ENCODE results near the gene RHBDL1. TPM values are rescaled to one million over a fixed set of nuclear protein-coding genes. Genes with fewer than 3 reads are reported as not detected.

Gene RHBDL1
- total RNA-seq, 3 donors from 2014 or later = 0.52 to 0.71 (median 0.53) TPM

DNA sequence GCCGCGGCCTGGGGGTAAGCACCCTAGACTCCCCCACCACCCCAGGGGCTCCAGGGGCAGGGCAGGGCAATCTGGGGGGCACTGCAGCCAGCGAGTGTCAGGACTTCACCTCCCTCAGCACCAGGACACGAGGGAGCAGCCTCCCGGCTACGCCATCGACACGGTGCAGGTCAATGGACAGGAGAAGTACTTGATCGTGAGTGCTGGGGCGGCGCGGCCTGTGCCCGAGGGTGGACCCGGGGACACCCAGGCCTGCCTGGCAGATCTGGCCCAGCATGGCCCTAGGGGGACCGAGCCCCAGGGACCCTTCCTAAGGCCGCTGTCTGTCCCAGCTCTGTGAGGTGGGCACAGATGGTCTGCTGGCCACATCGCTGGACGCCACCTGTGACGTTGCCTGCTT lies 3.1 kb upstream of the RHBDL1 start:
- ATAC-seq (no peak), DNase-seq (no peak)
- no peaks in the 10 kb centered on the region for H3K9me3 Mint-ChIP-seq
- no peak overlapping the region for H3K4me3 Mint-ChIP-seq
- H3K4me1 Mint-ChIP-seq (ENCODE audit: low read depth) = peaks cover 11% of the 10 kb centered on the region
- peaks cover 11% of the 10 kb centered on the region for H3K27me3 Mint-ChIP-seq (ENCODE audit: low read depth)
- H3K36me3 Mint-ChIP-seq (ENCODE audit: insufficient read depth) = peaks cover 6% of the 10 kb centered on the region

- no peak for ATAC-seq
- no peak for DNase-seq
- Mint-ChIP-seq H3K27me3 (ENCODE audit: low read depth) (peaks cover 11% of the 10 kb centered on the region), H3K4me3 (no peak overlapping the region), H3K4me1 (ENCODE audit: low read depth) (peaks cover 7% of the 10 kb centered on the region), H3K36me3 (ENCODE audit: insufficient read depth) (peaks cover 6% of the 10 kb centered on the region), H3K9me3 (no peaks in the 10 kb centered on the region)
These were observed 2.6 kb upstream of the RHBDL1 start for GRCh38 chr16:672851-673250.

GRCh38 chr16:673399-673991 lies 2.0 kb upstream of the RHBDL1 start:
- no peak overlapping the region for H3K4me3 Mint-ChIP-seq
- peaks cover 6% of the 10 kb centered on the region for H3K36me3 Mint-ChIP-seq (ENCODE audit: insufficient read depth)
- ATAC-seq (no peak), DNase-seq (no peak)
- H3K27me3 Mint-ChIP-seq (ENCODE audit: low read depth) = peaks cover 11% of the 10 kb centered on the region
- H3K4me1 Mint-ChIP-seq (ENCODE audit: low read depth) = peaks cover 7% of the 10 kb centered on the region
- no peaks in the 10 kb centered on the region for H3K9me3 Mint-ChIP-seq

- Mint-ChIP-seq H3K36me3 (ENCODE audit: insufficient read depth) (peaks cover 6% of the 10 kb centered on the region), H3K9me3 (no peaks in the 10 kb centered on the region), H3K27me3 (ENCODE audit: low read depth) (peaks cover 11% of the 10 kb centered on the region), H3K4me1 (ENCODE audit: low read depth) (peaks cover 6% of the 10 kb centered on the region), H3K4me3 (no peak overlapping the region)
- DNase-seq (no peak), ATAC-seq (no peak)
These were observed 1.1 kb upstream of the RHBDL1 start for GRCh38 chr16:674214-674881.

GRCh38 chr16:675884-676564 lies 553 bp downstream of the RHBDL1 start:
- H3K4me3 Mint-ChIP-seq = no peak overlapping the region
- peaks cover 11% of the 10 kb centered on the region for H3K27me3 Mint-ChIP-seq (ENCODE audit: low read depth)
- H3K9me3 Mint-ChIP-seq = no peaks in the 10 kb centered on the region
- peaks cover 10% of the 10 kb centered on the region for H3K4me1 Mint-ChIP-seq (ENCODE audit: low read depth)
- no peak for ATAC-seq
- H3K36me3 Mint-ChIP-seq (ENCODE audit: insufficient read depth) = peaks cover 5% of the 10 kb centered on the region
- no peak for DNase-seq

- Mint-ChIP-seq H3K4me3 (no peak overlapping the region), H3K36me3 (ENCODE audit: insufficient read depth) (peaks cover 6% of the 10 kb centered on the region), H3K27me3 (ENCODE audit: low read depth) (peaks cover 11% of the 10 kb centered on the region), H3K9me3 (no peaks in the 10 kb centered on the region), H3K4me1 (ENCODE audit: low read depth) (peaks cover 15% of the 10 kb centered on the region)
- ATAC-seq (no peak), DNase-seq (no peak)
These were observed 1.1 kb downstream of the RHBDL1 start for GRCh38 chr16:676565-676902.

DNA sequence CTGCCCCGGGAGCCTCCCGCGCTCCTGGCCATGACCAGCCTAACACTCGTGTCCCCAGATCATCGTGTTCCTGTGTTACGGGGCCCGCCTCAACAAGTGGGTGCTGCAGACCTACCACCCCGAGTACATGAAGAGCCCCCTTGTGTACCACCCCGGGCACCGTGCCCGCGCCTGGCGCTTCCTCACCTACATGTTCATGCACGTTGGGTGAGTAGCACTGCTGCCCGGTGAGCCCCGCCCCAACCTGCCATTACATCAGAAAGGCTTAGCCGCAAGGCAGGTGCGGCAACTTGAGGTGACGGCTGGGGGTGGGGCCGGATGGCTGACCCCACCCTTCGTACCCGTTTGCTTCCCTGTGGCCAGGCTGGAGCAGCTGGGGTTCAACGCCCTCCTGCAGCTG lies 1.4 kb downstream of the RHBDL1 start:
- no peak overlapping the region for H3K4me3 Mint-ChIP-seq
- H3K27me3 Mint-ChIP-seq (ENCODE audit: low read depth) = peaks cover 11% of the 10 kb centered on the region
- peaks cover 8% of the 10 kb centered on the region for H3K36me3 Mint-ChIP-seq (ENCODE audit: insufficient read depth)
- H3K4me1 Mint-ChIP-seq (ENCODE audit: low read depth) = peaks cover 18% of the 10 kb centered on the region
- H3K9me3 Mint-ChIP-seq = no peaks in the 10 kb centered on the region
- DNase-seq = no peak
- no peak for ATAC-seq

DNA sequence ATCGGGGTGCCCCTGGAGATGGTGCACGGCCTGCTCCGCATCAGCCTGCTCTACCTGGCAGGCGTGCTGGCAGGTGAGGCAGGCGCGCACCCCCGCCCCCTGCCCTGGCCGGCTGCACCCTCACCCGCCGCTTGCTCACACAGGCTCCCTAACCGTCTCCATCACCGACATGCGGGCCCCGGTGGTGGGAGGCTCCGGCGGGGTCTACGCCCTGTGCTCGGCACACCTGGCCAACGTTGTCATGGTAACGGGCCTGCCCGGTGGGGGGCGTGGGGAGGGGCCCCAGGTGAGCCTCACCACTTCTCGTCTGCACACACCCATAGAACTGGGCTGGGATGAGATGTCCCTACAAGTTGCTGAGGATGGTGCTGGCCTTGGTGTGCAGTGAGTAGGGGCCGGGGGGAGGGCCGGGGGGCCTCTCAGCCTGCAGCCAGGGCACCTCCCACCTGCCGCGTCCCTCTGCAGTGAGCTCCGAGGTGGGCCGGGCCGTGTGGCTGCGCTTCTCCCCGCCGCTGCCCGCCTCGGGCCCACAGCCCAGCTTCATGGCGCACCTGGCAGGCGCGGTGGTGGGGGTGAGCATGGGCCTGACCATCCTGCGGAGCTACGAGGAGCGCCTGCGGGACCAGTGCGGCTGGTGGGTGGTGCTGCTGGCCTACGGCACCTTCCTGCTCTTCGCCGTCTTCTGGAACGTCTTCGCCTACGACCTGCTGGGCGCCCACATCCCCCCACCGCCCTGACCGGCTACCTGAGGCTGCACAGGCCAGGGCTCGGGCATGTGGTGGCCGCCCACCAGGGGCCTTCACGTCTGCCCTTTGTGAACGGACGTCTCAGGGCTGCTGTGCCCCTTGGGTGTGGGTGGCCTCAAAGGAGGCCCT lies 2.1 kb downstream of the RHBDL1 start:
- Mint-ChIP-seq H3K36me3 (ENCODE audit: insufficient read depth) (peaks cover 12% of the 10 kb centered on the region), H3K9me3 (no peaks in the 10 kb centered on the region), H3K4me1 (ENCODE audit: low read depth) (peaks cover 22% of the 10 kb centered on the region), H3K27me3 (ENCODE audit: low read depth) (peaks cover 11% of the 10 kb centered on the region), H3K4me3 (no peak overlapping the region)
- DNase-seq (no peak), ATAC-seq (no peak)

DNA sequence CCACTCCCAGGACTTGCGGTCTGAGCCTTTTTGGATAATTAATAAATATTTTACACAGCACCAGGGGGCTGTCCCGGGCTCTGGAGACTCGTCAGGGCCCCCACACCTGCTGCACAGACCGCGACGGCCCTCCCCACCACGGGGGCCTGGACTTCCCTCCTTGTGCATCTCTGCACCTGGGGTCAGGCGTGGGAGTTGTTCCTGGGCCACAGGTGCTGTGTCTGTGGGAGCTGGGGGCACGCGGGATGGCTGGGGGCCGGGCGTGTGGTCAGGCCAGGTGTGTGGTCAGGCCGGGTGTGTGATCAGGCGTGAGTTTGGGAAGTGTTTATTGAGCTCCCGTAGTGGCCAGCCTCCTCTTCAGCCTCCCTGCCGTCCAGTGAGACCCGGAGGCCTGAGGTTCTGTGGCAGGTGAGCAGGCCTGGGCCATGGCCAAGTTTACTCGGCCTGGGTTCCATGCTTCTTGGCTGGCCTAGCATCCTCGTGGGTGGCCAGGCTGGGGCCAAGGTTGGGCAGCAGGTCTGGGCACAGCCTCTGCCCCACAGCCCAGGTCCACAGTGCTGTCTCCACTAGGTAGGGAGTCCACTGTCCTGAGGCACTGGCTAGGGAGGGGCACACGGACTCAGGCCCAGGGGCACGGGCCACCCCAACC lies 2.9 kb downstream of the RHBDL1 start:
- H3K4me3 Mint-ChIP-seq = no peak overlapping the region
- peaks cover 23% of the 10 kb centered on the region for H3K4me1 Mint-ChIP-seq (ENCODE audit: low read depth)
- H3K36me3 Mint-ChIP-seq (ENCODE audit: insufficient read depth) = peaks cover 11% of the 10 kb centered on the region
- H3K27me3 Mint-ChIP-seq (ENCODE audit: low read depth) = peaks cover 11% of the 10 kb centered on the region
- no peaks in the 10 kb centered on the region for H3K9me3 Mint-ChIP-seq
- DNase-seq (no peak), ATAC-seq (no peak)

DNA sequence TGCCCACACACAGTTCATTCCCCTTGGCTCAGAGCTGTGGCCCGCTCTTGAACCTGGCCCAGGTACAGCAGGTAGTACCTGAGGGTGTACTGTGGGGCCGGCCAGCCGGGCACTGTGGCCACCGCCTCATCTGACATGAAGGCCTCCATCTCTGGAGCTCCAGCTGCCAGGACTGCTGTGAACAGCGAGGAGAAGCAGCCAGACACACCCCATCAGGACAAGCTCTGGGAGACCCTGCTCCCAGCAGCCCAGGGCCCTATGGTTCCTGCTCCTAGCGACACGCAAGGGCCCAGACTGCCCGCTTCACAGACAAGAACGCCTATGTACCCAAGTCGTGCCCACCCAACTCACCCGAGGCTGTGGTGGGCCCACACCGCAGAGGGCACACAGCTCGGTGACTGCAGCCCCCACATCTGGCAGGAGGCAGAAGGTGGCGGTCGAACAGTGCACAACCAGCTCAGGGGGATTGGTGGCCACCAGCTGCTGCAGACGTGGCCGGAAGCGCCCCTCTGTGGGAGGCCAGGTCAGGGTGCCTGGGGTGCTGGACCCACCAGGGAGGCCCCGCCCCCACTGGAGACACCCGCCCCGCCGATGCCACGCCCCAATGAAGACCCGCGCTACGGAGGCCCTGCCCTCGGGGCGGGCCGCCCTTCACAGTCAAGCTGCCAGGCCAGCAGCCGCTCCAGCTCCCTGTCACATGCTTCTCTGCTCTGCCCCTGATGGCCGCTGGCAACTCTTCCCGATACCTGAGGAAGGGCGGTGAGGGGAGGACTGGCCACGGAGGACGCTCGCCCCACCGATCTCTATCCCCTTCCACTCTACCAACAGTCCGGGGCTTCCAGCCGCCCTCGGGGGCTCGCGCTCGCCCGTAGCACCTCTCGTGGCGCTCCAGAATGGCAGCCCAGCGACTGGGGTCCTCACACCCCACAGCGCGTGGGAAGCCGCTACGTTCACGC lies 3.7 kb downstream of the RHBDL1 start:
- Mint-ChIP-seq H3K36me3 (ENCODE audit: insufficient read depth) (peaks cover 11% of the 10 kb centered on the region), H3K27me3 (ENCODE audit: low read depth) (peaks cover 11% of the 10 kb centered on the region), H3K4me3 (peak overlapping the region; percentile 73), H3K9me3 (no peaks in the 10 kb centered on the region), H3K4me1 (ENCODE audit: low read depth) (peaks cover 23% of the 10 kb centered on the region)
- DNase-seq (peak; percentile 40), ATAC-seq (peak; percentile 12 to 19)

DNA sequence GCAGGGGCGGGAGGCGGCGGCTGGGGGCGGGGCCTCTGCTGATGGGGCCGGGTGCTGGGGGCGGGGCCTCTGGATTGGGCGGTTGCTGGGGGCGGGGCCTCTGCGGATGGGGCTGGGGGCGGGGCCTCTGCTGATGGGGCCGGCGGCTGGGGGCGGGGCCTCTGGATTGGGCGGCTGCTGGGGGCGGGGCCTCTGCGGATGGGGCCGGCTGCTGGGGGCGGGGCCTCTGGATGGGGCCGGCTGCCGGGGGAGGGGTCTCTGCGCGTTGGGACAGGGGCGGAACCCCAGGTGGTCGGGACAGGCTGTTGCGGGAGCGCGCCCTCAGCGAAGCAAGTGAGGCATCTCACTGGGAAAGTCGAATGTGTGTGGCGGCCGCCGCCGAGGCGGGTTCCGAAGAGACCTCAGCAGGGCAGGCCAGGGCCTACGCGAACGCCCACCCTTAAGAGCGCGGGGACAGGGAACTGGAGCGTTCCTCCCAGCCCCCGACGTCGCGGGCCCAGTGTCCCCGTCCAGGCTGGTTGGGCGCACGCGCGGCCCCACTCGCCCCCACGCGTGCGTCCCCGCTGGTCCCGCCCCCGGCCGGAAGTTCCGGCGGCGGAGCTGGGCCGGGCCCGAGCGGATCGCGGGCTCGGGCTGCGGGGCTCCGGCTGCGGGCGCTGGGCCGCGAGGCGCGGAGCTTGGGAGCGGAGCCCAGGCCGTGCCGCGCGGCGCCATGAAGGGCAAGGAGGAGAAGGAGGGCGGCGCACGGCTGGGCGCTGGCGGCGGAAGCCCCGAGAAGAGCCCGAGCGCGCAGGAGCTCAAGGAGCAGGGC lies 4.5 kb downstream of the RHBDL1 start, which contains the start of gene STUB1:
Gene STUB1, plus strand, starts transcription at position 597 of the 811 bp plus-strand sequence. Its CDS starts 116 bp downstream, at position 713.
- H3K4me1 Mint-ChIP-seq (ENCODE audit: low read depth) = peaks cover 23% of the 10 kb centered on the region
- H3K36me3 Mint-ChIP-seq (ENCODE audit: insufficient read depth) = peaks cover 11% of the 10 kb centered on the region
- DNase-seq (peak; percentile 90), ATAC-seq (peak; percentile 59 to 61)
- H3K27me3 Mint-ChIP-seq (ENCODE audit: low read depth) = peaks cover 7% of the 10 kb centered on the region
- H3K9me3 Mint-ChIP-seq = no peaks in the 10 kb centered on the region
- H3K4me3 Mint-ChIP-seq = peak within 1 kb of the TSS; percentile 83

DNA sequence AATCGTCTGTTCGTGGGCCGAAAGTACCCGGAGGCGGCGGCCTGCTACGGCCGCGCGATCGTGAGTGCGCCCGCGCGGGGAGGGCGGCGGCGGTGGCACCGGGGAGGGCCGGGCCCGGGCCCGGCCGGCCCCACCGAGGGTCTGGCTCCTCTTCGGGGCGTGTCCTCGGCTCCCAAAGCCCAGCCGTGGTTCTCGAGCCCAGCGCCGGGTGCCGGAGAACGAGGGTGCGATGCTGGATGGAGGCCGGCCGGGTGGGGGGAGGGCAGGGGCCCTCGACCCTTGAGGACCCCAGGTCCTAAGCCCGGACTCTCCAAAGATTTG lies 5.1 kb downstream of the RHBDL1 start:
- Mint-ChIP-seq H3K4me1 (ENCODE audit: low read depth) (peaks cover 20% of the 10 kb centered on the region), H3K9me3 (no peaks in the 10 kb centered on the region), H3K4me3 (peak overlapping the region; percentile 83), H3K27me3 (ENCODE audit: low read depth) (peaks cover 5% of the 10 kb centered on the region), H3K36me3 (ENCODE audit: insufficient read depth) (peaks cover 11% of the 10 kb centered on the region)
- ATAC-seq (peak; percentile 1 to 5), DNase-seq (no peak)
